ENCODE data around the gene IRF8.

The IRF8 gene

DNA sequence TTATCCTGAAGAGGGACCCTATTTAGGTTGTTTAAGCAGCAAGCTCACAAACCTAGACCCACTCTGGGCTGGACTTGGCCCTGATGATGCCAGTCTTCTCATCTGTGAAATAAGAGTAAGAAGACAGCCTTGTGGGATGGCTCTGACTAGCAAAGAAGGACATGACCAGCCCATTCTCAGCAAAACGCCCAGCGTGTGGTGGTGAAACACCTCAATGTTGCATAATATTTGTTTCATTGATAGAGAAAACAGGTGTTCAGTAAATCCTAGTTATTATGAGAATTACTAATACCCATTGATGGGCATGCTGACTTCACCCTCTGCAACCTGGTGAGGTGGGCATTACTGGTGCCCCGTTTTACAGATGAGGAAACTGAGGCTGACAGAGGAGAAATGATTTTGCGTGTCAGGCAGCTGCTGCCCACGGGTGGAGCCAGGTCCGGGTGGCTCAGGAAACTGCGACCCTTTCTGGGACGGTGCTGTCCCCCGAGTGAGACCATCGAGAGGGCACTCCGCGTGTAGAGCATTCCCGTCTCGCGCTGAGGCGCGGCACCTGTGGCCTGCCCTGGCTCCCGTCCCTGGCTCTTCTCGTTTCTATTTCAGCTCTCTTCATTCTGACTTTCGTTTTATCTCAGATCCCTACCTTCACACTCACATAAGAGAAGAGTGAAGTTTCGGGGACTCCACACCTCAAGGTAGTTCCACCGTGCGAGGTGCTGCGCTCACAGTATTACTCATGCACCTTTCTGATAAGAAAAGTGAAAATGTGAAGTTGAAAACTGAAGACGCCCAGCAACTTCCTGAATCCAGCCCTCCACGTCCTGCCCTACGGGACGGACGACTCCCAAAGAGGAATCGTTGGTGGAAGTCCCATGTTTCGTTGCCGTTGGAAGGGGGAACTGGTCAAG, 48.5 kb downstream of the IRF8 start:
- DNase-seq (ENCODE audit: low spot score) = peak; percentile 89
- in situ Hi-C loops (cut with MboI; ENCODE audit: low sequenced_read_pairs, unreplicated experiment) = no loop called here
- TF ChIP-seq, protein P1, sequence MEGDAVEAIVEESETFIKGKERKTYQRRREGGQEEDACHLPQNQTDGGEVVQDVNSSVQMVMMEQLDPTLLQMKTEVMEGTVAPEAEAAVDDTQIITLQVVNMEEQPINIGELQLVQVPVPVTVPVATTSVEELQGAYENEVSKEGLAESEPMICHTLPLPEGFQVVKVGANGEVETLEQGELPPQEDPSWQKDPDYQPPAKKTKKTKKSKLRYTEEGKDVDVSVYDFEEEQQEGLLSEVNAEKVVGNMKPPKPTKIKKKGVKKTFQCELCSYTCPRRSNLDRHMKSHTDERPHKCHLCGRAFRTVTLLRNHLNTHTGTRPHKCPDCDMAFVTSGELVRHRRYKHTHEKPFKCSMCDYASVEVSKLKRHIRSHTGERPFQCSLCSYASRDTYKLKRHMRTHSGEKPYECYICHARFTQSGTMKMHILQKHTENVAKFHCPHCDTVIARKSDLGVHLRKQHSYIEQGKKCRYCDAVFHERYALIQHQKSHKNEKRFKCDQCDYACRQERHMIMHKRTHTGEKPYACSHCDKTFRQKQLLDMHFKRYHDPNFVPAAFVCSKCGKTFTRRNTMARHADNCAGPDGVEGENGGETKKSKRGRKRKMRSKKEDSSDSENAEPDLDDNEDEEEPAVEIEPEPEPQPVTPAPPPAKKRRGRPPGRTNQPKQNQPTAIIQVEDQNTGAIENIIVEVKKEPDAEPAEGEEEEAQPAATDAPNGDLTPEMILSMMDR (IDR thresholded peaks at IDR 0.05; ENCODE audit: borderline replicate concordance, control extremely low read depth, extremely low read depth, insufficient read depth, missing control alignments) = no peak

GRCh38 chr16:85948138-85948509, 49.2 kb downstream of the IRF8 start:
- peak; percentile 64 for DNase-seq (ENCODE audit: low spot score)
- in situ Hi-C loops (cut with MboI; ENCODE audit: low sequenced_read_pairs, unreplicated experiment) = no loop called here
- TF ChIP-seq, protein P1 (IDR thresholded peaks at IDR 0.05; ENCODE audit: borderline replicate concordance, control extremely low read depth, extremely low read depth, insufficient read depth, missing control alignments) = no peak

GRCh38 chr16:85948616-85949265, 49.8 kb downstream of the IRF8 start:
- DNase-seq (ENCODE audit: low spot score) = peak; percentile 63
- TF ChIP-seq, protein P1 (IDR thresholded peaks at IDR 0.05; ENCODE audit: borderline replicate concordance, control extremely low read depth, extremely low read depth, insufficient read depth, missing control alignments) = no peak
- in situ Hi-C loops (cut with MboI; ENCODE audit: low sequenced_read_pairs, unreplicated experiment) = no loop called here

DNA sequence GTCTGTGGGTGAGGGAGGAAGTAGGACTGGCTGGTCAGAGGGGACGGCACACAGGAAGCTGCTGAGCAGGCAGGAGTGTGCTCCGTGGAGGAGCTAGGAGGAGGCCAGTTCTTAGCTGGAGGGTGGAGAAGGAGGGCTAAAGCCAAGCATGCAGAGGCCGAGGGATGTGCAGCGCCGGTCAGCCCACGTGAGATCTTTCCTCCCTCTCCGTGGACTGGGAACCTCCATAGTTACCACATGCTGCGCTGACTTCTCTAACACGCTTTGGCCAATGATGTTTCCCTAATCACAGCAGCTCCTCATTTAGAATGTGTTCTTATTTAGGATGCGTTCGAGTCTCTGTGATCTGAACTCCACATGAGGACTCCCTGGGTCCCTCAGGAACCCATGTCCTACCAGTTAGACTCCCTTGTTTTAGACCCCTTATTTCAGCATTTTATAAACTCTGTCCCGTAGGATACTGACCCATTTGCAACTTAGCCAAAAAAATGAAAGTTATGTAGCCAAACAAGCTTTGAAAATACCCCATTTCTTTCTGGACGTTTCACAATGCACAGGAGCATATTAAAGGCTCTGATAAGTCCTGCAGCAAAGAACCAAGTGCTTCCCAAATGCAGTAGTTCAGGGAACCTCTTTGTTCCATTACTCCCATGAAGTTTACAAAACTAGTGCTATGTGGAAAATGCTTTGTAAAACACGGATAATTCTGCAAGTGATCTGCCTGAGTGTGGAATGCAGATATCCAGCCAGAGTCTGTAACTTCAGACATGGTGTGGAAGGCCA, 51.4 kb downstream of the IRF8 start:
- DNase-seq (ENCODE audit: low spot score) = no peak
- TF ChIP-seq, protein P1 (IDR thresholded peaks at IDR 0.05; ENCODE audit: borderline replicate concordance, control extremely low read depth, extremely low read depth, insufficient read depth, missing control alignments) = no peak
- in situ Hi-C loops (cut with MboI; ENCODE audit: low sequenced_read_pairs, unreplicated experiment) = no loop called here

GRCh38 chr16:85952197-85952596, 53.2 kb downstream of the IRF8 start:
- TF ChIP-seq, protein P1 (IDR thresholded peaks at IDR 0.05; ENCODE audit: borderline replicate concordance, control extremely low read depth, extremely low read depth, insufficient read depth, missing control alignments) = no peak
- in situ Hi-C loops (cut with MboI; ENCODE audit: low sequenced_read_pairs, unreplicated experiment) = no loop called here
- no peak for DNase-seq (ENCODE audit: low spot score)

DNA sequence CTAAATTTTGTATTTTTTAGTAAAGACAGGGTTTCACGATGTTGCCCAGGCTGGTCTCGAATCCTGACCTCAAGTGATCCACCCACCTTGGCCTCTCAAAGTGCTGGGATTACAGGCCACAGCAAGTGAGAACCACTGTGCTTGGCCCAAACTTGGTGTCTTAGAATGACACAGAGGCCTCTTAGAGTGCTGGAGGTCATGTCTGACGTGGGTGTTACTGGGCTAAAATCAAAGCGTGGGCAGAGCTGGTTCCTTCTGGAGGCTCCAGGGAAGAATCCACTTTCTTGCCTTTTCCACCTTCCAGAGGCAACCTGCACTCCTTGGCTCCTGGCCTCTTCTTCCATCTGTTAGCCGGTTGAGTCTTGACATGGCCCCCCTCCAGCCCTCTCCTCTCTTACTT, 53.8 kb downstream of the IRF8 start:
- no peak for DNase-seq (ENCODE audit: low spot score)
- TF ChIP-seq, protein P1 (IDR thresholded peaks at IDR 0.05; ENCODE audit: borderline replicate concordance, control extremely low read depth, extremely low read depth, insufficient read depth, missing control alignments) = no peak

More for the DNA sequence above, 53.8 kb downstream of the IRF8 start:
- in situ Hi-C loops (cut with MboI; ENCODE audit: low sequenced_read_pairs, unreplicated experiment) = no loop called here
